Stimulated activated CD4-positive, alpha-beta T cell treated with anti-CD3 and anti-CD28 coated beads, Interleukin-4, amount 100 ng/mL, for 1 hour (primary cell): ENCODE data around the gene GPS1.
A peak's percentile ranks its signal among the peaks of the same experiment; 100 is the strongest.
"Not testable (repeated sequence)": the region's sequence is repeated elsewhere in the genome, so short reads cannot be mapped to it uniquely, and the experiment has no call there.

ENCODE experiments used
- DNase-seq: peaks from one replicate; pipeline ENCODE4 v3.0.0-alpha.2; 2020

The GPS1 gene

DNA sequence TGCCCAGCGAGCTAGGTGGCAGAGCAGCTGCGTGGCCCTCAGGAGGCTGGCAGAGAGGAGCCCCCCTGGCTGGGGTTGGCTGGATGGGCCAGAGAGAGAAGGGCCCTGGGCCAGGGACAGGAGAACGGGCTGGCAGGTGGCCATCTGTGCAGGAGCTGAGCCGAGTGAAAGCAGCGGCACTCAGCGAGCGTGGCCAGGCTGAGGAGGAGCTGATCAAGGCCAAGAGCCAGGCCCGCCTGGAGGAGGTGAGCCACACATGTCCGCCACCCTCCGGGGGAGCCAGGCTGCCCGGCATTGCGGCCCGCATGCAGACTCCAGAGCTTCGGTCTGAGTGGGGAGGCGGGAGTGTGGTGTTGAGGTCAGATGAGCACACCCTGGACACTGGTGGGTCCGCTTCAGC, 22.3 kb upstream of the GPS1 start:
- no peak for DNase-seq

DNA sequence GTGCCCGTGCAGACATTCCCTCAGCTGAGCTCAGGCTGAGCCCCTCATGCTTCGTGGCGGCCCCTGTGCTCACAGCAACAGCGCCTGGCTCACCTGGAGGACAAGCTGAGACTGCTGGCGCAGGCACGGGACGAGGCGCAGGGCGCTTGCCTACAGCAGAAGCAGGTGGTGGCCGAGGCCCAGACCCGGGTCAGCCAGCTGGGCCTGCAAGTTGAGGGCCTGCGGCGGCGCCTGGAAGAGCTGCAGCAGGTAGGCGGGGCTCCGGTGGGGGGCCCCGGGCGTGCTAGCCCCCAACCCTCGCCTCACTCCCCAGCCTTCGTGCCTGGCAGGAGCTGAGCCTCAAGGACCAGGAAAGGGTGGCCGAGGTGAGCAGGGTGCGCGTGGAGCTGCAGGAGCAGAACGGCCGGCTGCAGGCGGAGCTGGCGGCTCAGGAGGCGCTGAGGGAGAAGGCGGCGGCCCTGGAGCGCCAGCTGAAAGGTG, 21.7 kb upstream of the GPS1 start:
- DNase-seq: no peak

DNA sequence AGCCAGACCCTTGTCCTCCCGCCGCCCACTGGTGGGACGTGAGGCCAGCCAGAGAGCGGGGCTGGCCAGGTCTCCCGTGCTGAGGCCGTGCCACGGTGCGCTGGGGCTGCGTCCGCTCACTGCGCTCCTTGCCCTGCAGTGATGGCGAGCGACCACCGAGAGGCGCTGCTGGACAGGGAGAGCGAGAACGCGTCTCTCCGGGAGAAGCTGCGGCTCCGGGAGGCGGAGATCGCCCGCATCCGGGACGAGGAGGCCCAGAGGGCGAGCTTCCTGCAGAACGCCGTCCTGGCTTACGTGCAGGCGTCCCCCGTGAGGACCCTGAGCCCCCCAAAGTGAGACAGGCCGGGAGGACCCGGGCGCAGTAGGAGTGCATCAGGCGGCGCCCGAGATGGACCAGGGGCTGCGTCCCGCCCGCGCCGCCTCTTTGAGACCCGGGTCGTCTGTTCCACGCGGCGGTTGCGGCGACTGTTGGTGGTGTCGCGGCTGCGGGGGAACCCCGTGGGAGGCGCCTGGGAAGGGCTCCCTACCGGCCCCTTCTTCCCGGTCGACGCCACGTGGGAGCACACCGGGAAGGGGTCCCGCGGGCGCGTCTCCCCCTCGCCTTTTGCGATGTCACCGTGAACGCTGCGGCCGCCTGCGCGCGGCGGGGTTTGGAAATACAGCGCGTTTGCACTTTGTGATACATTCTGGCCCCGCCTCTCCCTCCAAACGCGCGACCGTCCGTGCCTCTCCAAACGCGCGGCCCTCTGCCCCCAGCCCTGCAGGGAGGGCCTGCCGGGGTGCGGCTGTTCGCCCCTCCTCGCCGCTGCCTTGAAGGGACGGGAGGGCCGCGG, 21.0 kb upstream of the GPS1 start:
- peak; percentile 80 for DNase-seq

DNA sequence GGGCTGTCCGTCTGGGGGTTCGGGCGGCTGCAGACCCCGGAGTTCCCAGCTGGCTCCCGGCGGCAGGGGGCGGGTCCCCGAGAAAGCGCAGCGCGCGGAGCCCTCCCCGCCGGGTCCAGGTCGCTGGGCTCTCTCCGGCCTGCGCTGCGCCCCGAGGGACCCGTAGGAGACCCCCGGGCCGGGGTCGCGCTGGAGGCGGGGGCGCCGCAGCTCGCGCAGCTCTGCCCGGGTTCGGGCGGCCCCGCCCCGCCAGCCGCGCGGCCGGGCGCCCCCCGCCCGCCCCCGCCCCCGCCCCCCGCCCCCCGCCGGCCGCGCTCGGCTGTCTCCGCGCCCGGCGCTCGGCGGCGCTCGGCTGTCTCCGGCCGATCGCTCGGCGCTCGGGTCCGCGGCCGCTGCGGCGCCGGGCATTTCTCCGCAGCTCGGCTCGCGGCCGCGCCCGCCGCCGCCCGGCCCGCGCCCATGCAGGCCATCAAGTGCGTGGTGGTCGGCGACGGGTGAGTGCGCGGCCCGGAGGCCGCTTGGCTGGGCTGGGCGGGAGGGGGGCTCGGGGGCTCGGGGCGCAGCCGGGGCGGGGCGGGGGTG, 20.3 kb upstream of the GPS1 start, which contains the start of gene RAC3:
RAC3 (plus strand) TSS at position 376 of the 582 bp plus-strand sequence; CDS start at position 460, 84 bp downstream.
- DNase-seq: no peak

DNA sequence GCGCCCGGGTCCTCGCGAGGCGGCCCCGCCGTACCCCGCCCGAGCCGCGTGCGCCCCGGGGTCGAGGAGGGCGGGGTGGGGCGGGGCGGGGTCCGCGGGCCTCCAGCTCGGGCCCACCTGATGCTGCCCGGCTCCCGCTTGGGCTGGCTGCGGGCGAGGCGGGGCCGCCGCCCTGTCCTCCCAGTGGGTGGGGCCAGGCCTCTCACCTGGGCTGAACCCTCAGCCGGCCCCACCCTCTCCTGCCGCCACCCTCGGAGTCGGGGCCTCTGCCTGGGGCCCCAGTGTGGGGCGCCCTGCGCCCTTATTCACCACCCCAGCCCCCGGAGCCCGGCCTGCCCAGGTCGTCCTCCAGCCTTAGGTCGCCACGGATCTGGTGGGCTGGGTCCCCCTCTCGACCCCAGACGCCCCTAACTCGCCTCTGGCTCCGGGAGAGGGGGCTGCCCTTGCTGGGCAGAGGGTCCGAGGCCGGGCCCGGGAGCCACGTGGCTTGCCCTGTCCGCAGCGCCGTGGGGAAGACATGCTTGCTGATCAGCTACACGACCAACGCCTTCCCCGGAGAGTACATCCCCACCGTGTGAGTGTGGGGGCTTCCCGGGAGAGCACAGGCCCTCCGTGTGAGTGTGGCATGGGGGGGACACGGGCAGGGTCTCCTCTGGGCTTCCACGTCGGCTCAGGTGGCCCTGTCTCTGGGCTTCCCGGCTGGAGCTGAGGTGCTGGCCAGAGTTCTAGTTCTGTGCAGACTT, 19.6 kb upstream of the GPS1 start:
- DNase-seq: peak; percentile 39

DNA sequence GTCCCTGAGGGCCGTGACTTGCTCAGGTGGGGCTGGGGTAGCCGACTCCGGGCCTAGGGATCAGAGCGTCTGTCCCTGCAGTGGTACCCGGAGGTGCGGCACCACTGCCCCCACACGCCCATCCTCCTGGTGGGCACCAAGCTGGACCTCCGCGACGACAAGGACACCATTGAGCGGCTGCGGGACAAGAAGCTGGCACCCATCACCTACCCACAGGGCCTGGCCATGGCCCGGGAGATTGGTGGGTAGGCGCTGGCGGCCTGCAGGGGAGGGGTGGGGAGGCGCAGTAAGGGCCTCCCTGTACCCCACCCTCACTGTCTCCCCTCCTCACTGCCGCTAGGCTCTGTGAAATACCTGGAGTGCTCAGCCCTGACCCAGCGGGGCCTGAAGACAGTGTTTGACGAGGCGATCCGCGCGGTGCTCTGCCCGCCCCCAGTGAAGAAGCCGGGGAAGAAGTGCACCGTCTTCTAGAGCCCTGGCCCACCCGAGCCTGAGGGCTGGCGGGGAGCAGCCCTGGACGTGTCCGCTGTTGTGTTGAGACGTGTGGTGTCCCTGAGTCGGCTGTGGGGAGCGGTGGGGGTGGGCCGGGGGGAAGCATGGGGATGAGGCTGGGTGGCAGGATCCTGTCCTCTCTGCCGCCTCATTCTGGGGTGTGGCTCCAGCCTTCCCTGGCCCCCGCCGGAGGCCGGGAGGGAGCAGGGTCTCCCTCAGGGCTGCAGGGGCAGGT, 18.2 kb upstream of the GPS1 start:
- no peak for DNase-seq

DNA sequence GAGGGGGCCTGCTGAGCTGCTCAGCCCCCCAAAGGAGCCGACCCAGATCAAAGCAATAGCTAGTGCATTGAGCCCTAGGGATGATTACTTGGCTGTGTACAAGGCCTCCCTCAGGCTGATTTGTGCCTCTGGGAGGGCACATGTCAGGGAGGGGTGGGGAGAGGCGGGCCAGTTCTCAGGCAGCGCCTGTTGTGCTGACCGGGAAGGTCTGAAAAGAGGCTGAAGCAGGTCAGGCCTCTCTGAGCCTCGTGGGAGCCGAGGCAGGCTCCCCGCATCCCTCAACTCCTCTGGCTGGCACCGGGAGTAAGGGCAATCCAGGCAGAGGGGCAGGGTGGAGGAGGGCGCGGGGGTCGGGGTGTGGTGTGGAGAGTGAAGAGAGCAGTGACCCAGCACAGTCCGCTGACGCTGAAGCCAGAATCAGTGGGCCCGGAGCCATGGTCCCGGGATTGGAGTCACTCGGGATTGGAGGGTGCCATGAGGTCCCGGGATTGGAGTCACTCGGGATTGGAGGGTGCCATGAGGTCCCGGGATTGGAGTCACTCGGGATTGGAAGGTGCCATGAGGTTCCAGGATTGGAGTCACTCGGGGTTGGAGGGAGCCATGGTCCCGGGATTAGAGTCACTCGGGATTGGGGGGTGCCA, 17.2 kb upstream of the GPS1 start:
- no peak for DNase-seq

DNA sequence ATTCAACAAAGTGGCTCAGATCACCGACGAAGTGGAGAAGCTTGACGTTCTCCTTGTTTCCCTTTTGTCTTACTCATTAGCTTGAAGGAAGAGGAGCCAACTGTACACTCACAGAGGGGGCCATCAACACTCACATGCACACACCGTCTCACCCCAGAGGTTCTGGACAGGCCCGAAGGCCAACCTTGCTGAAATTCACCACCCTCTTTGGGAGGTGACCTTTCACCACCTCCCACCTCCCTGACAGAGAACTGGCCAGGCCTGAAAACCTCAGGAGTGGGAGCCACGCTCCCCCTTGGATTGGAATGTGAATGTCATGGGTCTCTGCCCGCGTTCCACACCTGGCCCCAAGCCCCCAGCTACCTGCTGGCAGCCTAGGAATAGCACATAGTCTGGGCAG, 16.2 kb upstream of the GPS1 start:
- no peak for DNase-seq

DNA sequence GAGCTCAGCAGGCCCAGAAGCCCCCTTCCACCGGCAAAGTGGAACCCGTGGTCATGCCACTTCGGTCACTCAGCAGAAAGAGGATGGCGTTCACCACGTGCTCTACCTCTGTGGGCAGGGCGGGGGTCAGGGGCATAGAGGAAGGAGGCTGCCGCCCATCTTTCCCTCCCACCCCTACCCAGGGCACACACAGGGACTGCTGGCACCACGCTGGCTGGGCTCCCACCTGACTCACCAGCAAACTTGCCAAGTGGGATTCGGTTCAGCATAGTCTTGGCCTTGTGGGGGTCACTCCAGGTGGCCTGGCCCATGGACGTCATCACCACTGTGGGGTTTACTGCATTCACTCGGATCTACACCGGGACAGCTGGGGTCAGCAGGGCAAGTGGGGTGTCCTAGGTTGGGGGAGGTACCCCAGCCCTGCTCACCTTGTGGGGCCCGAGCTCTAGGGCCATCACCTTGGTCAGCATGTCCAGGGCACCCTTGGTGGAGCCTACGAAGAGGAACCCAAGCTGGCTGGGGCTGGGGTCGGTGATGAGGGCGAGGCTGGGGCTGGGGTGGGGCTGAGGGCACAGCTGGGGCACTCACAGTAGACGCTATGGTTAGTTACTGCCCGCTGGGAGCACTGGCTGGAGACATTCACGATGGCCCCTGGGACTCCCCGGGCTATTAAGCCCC, 15.6 kb upstream of the GPS1 start:
- no peak for DNase-seq

DNA sequence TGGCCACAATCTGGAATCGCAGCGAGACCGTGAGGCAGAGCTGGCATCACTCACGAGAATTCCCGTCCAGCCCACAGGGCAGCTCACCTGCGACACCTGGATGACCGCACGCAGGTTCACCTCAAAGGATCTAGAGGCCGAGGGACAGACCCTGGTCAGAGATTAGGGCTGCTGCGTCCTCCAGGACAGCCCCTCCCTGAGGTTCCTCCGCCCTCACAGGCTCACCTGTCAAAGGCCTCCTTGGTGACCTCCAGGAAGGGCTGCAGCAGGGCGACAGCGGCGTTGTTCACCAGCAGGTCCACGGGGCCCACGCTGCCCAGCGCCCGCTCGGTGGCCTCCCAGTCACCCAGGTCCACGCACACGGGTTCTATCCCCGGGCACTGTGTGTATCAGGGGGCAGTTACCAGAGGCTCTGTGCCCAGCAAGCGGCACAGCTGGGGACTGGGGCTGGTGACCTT, 15.0 kb upstream of the GPS1 start:
- no peak for DNase-seq

DNA sequence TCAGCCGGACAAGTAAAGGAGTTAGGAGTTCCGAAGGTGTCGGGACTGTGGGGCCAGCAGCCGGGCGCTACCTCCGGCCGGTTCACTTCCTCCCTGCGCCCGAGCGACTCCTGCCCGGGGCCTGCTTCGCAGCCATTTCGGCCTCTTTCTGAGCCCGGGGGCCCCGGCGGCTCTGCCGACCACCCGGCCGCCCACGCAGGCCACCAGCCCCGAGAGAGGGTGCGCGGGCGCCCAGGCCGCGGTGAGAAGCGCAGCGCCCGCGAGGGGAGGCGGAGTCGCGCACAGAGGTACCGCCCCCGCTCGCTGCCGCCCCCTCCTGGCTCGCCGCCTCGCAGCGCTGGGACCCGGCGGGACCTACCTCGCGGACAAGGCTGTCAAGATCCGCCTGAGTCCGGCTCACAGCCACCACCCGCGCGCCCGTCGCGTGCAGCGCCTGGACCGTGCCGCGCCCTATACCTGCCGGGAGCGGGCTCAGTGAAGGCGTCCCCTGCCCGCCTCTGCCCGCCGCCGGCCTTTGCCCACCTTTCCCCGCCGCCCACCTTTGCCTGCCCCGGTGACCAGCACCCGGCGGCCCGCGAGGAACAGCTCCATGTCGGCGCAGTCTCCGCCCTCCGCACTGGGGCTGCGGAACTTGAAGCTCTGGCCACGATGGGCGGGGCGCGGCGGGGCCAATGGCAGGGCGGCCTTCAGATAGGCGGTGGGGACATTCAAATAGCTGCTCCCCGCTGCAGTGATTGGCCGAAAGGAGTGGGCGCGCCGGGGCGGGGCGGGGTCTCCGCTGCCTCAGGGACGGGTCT, 14.4 kb upstream of the GPS1 start, which contains the start of gene DCXR:
DCXR (minus strand) TSS at position 606 of the 797 bp plus-strand sequence; CDS start at position 591, 15 bp downstream.
- DNase-seq: peak; percentile 94

DNA sequence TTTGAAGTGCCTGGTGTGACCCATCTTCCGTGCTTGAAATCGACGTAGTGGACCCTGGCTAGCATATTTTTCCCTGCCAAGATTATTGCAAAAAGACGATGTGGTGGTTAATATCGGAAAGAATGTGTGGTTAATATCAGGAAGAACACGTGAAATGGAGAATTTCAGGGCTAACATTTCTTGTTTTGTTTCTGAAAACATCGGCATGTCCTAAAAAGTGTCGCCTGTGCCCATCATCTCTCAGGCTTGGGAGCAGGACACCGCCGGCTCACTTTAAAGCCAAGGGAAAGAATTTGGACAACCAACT, 13.9 kb upstream of the GPS1 start:
- DNase-seq: no peak

DNA sequence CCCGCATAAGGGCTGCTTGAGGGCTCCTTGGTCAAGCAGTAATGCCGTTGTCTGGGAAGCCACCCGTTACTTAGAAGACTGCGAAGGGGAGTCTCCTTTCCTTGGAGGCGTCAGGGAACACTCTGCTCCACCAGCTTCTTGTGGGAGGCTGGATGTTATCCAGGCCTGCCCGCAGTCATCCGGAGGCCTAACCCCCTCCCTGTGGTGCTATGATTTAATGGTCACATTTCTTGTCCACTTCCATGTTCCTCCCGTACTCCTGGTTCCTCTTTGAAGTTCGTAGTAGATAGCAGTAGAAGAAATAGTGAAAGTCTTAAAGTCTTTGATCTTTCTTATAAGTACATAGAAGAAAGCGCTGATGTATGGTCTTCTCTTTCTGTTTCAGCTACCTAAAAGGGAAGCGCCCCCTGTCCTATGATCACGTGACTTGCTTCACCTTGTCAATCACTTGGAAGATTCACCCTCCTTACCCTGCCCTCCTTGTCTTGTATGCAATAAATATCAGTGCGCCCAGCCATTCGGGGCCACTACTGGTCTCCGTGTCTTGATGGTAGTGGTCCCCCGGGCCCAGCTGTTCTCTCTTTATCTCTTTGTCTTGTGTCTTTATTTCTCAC, 12.8 kb upstream of the GPS1 start:
- DNase-seq: not testable (repeated sequence)

DNA sequence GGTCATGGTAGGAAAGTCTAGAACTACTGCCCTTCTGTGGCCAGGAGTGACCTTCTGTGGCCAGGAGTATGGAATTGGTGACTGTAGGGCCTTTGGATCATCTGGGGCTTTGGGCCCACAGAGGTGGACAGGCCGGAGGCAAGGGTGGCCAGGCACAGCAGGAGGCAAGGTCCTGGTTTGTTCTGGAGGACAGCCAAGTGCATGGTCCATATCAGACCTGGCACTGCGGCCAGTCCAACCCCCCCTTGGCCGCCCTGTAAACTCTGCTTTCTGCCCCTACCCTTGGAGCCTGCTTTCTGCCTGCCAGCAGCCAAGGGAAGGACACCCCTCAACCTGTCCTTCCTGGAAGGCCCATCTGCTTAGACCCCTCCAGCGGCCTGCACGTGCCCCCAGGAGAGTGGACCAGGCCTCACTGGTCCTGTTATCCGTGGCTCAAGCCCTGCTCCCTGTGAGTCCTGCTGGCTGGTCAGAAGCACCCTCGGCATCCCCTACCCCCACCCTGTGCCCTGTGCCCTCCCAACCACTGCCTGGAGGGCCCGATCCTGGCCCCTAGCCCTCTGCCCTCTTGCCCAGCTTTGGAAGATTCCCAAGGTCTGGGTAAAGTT, 11.9 kb upstream of the GPS1 start:
- DNase-seq: no peak

DNA sequence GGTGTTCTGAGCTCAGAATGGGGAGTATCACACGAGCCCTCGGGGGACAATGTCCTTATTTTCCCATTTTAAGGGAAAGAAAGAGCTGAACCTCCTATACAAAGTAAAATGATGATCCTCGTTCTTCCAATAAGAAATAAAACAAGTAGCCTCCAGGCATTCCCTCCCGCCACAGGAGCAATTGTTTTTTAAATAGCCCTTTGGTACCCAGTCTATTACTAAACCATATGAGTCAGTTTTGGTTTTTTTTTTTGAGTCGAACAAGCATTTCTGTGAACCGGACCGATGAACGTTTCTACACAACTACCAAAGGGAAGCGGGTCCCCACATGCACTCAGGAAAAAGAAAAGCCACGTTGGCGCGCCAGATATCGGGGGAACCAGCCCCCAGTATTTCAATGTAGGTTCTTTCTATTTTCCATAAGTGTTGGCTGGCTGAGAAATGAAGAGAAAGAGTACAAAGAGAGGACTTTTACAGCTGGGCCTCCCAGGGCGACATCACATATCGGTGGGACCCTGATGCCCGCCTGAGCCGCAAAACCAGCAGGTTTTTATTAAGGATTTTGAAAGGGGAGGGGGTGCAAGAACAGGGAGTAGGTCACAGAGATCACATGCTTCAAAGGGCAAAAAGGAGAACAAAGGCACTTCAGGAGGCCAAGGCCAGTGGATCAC, 10.4 kb upstream of the GPS1 start:
- no peak for DNase-seq

DNA sequence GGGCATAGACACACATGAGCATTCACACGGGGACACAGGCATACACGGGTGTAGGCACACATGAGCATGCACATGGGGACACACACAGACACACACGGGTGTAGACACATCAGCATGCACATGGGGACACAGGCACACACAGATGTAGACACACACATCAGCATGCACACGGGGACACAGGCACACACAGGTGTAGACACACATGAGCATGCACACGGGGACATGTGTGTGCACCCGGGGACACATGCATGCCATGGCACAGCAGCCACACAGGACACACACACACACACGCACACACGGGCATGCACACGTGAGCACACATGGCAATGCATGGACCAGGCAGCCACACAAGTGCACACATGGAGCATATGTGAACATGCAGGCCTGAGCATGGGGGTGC, 9.0 kb upstream of the GPS1 start:
- no peak for DNase-seq

DNA sequence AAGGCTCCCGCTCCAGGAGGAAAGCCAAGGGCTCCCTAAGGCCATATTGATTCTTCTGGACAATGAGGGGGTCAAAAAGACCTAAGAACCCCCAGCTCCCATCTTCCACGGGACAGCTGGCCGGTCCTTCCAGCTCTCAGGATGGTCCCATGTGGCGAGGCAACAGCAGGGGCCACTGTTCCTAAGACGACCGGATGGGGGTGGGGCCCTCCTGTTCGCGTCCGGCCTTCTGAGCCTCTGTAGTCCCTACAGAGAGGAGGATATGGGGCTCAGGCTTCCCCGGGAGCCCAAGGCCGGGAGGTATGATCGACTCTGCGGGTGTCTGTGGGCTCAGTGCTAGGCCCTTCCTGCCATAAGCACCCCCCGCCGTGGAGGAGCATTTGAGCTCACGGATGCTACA, 8.2 kb upstream of the GPS1 start:
- DNase-seq: no peak

DNA sequence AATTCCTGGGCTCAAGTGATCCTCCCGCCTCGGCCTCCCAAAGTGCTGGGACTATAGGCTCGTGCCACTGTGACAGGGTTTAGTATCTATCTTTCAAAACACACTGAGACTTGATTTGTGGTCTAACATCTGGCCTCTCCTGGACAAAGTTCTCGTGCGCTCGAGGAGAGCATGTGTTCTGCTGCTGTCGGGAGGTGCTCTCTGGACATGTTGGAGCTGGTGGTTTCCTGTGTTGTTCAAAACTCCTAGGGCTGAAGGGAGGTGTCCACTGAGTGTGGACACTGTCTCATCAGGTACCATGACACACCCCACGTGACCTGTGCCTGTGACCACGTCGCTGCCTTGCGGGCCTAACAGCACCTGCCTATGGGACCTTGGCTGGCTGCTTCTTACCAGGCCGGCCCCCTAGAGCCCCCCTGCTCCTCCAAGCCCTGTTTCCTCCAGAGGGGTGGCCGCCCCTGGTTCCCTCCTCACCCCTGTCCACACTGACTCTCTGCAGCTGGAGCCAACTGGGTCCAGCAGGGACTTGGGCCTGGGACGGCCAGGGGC, 5.7 kb upstream of the GPS1 start:
- DNase-seq: no peak

DNA sequence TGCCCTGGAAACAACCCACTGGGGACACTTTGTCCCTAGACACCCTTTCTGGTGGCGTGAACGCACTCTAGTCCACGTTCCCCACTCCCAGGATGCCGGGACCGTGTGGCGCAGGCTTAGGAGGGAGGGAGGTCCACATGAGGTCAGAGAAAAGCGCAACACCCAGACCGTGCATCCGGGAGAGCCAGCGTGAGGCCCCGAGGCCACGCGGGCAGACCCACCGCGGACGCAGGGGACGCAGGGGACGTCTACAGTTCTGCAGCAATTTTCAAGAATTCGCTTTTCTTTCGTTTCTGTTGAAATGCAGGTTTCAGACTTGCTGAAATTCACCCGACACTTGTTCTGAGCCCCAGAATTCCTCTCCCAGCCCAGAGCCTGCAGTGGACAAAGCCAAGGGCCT, 4.8 kb upstream of the GPS1 start:
- DNase-seq: no peak
